Hematopoietic multipotent progenitor cell treated with erythropoietin and hydrocortisone succinate and interleukin-3 and kit ligand, for 8 days (in vitro differentiated cells): ENCODE data around the gene CALN1.

ENCODE experiments used
- DNase-seq: peaks from one replicate; pipeline ENCODE4 v3.0.0-alpha.2; 2015

CALN1 gene

DNA sequence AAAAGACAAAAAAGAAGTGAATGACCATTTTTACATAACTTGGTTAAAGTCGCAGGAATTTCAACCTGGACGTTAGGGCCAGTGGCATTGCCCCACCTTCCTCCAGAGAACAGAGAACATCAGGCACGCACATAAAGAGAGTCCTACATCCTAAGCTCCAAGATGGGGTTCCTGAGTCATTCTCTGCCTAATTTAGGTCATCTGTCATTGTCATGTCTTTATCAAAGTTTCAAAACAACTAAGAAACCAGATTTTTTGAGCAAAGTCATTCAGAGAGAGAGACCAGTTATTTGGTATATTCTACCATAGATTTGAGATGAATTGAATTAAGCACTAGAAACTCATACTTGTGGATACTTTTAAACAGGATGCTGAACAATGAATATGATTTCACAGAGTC is 241.7 kb downstream of the CALN1 start:
- DNase-seq = no peak

DNA sequence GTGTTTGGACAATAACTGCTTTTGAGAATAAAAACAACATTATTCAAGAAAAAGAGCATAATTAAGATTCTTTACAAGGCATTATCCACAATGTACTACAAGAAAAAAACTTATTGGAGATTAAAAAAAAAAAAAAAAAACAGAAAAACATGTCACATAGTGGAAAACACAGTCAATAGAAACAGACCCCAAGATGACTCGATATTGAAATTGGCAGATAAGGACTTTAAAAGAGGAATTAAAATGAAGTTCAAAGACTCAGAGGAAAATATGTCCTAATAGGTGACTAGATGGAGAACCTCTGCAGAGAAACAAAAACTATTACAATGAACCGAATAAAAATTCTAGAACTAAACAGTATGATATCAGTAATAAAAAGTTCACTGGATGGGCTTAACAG is 248.9 kb downstream of the CALN1 start:
- no peak for DNase-seq

DNA sequence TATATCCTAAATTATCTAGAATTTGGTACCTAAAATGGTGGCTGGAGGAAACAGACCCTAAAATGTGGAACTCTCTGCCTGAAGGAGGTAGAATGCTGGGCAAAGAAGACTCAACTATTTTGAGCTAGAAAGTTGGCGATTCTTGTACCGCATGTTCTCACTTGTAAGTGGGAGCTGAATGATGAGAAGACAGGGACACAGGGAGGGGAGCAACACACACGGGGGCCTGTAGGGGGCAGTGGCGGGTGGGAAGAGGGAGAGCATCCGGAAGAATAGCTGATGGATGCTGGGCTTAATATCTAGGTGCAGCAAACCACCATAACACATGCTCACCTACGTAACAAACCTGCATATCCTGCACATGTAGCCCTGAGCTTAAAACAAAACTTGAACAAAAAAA is 250.6 kb downstream of the CALN1 start:
- no peak for DNase-seq

DNA sequence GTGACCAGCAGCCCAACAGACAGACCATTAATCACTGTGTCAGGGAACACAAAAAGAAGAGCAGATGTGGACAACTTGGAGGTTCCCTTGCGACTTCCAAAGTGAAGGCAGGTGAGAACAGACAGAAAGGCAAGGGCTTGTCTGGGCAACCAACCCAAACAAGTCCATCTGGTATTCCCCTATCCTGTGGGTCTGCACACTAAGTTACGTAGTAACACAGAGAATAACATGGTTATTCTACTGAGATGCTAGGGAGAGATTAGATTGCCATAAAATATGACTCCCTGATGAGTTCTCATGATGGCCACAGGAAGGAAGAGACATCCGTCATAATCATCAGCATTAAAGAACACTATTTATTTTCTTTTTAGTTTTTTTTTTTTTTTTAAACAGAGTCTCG is 252.2 kb downstream of the CALN1 start:
- DNase-seq = no peak

DNA sequence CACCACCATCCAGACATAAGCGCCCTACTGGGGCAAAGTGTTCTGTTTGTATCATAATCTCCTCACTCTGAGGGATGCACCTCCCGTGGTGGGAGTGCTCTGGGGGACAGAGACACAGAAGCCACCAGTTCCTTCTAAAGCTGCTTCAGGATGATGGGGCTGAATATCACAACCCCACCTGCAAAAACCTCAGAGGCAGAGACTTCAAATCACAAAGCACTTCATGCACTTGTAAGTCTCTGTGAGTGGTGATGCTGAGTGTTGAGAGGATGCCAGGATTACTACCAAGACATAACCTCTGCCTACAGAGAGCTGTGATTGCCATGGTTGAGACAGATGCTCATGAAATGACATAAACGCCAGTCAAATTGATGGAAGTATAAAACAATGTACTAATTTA is 255.5 kb downstream of the CALN1 start:
- no peak for DNase-seq

DNA sequence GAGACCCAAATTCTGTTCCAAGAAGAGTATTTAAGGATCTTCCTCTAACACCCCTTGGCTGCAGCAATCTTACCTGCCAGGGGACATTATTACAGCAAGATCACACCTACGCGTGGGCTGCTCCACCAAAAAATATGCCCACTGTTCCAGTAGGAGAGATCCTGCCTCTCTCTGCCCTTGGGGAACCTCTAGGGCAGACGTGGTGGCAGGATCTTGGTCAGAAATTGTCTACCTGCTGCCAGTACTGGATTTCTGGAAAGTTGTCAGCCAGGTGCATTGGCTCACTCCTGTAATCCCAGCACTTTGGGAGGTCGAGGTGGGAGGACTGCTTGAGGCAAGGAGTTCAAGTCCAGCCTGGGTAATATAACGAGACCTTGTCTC is 259.0 kb downstream of the CALN1 start:
- no peak for DNase-seq

DNA sequence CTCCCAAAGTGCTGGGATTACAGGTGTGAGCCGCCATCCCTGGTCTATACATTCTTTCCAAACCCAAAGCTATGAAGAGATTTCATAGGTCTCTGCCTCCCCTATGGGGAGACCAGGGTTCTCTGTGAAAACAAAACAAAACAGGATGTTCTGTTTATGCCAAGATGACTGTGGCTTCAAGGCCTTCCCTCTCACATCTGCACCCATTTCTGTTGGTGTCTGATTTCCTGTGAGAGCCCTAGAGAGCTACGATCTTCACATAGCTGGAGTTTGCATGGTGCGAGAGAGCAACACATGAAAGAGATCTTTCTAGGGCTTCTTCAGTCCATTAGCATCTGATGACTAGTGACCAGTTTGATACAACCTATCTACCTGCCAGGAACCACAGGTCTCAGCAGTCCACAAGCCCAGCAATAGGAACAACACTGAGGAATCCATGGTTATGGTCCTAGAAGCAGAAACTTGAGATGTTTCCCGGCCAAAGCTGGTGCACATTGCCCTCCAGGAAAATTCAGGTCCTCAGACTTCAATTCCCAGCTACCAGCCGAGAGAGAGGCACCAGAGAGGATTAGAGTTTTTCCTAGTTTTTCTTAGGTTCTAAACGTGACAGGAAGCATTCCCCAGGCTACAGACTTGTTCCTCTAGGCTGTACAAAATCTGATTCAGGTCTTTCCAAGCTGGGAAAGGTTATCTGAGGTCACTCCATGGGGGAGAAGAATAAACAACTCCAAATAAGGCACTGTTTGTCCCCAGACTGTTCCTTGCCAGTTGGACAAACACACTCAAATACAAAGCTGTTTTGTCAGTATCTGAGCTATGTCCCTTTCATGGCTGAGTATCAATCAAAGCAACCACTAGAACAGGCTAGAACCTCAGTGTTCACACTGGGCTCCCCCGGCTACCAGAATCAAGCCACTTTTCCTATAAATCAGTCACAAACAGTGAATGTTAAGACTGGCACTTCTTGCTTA is 259.7 kb downstream of the CALN1 start:
- no peak for DNase-seq

DNA sequence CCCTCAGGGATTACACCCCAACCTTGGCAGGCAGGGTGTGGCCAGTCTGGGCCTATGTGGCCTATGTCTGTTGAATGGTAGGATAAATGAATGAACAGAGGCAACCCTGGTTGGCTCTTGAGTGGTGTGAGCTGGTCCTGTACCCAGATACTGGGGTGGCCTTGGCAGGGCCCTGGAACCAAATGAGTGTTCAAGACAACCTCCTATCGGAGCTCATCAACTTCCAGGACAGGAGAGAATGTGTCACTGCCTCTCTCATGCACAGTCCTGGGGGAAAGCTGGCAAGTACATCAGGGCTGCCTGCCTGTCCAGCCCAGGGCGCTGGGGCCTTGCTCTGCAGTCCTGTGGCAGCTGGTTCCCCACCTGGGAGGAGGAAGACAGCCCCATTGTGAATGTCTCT is 271.6 kb downstream of the CALN1 start:
- DNase-seq = no peak

DNA sequence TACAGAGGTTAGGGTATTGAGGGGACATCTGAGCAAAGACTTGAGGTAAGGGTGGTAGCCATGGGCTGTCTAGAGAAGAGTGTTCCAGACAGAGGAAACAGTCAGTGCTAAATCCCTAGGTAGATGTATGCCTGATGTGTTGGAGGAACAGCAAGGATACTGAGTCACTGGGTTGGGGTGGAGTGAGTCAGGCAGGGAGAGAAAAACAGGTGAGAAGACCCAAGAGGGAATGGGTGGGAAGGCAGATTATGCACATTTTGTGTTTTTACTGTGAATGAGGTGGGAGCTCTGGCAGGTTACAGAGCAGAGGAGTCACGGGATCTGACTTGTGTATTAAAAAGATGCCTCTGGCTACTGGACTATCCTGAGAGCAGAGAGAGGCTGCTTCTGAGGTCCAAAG is 285.0 kb downstream of the CALN1 start:
- no peak for DNase-seq

DNA sequence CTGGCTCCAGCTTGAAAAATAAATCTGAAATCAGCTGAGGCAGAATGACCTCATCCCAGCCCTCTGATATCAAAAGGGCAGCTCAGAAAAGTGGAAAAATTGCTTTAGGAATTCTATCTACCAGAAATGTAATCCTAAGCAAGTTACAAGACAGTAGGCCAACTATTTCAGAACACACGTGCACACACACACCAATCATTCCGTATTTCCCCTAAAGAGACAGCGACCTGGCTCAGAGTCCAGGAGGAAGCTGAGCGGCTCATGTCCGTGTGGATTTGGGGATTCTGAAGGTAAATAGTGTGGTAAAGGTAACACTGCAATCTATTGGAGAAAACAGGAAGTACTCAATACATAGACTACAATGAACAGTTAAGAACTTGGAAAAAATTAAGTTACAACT is 288.2 kb downstream of the CALN1 start:
- no peak for DNase-seq

DNA sequence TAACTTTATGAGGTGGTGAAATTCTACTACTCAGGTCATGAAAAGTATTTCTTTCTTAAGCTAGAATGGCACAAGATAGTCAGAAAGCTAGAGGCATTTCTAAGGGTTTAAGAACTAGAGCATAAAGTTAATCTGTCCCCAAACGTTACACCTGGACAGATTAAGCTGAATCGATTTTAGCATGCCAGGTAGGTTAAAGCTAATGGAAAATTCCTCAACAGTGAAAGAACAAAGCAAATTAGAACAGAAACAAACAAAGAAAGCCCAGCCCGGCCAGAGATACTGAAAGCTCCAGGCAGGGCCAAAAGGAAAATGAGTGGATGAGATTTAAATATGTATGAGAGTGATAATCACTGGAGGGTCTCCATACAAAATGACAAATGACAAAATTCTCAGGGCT is 293.8 kb downstream of the CALN1 start:
- no peak for DNase-seq

DNA sequence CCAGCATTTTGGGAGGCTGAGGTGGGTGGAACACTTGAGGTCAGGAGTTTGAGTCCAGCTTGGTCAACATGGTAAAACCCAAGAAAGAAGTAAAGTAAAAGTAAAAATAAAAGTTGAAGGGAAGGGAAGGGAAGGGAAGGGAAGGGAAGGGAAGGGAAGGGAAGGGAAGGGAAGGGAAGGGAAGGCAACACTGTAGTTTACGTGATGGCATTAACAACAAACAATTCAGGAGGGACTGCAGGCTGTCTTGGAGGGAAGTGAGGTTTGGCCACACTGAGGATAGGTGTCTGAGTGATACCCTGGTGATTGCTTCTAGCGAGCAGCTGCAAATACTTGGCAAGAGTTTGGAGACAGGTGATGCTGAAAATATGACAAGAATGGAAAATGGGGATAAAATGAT is 298.0 kb downstream of the CALN1 start:
- no peak for DNase-seq

DNA sequence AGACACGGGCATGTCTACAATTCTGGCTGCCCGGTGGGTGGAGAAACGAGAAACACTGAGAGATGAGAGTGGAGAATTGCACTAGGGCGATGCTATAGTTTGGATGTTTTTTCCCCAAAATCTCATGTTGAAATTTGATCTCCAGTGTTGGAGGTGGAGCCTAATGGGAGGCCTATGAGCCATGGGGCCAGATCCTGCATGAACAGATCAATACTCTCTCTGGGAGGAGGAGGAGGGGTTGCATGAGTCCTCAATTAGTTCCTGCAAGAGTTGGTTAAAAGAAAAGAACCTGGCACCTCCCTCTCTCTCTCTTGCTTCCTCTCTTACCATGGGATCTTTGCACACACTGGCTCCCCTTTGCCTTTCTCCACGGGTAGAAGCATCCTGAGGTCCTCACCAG is 299.1 kb downstream of the CALN1 start:
- no peak for DNase-seq

DNA sequence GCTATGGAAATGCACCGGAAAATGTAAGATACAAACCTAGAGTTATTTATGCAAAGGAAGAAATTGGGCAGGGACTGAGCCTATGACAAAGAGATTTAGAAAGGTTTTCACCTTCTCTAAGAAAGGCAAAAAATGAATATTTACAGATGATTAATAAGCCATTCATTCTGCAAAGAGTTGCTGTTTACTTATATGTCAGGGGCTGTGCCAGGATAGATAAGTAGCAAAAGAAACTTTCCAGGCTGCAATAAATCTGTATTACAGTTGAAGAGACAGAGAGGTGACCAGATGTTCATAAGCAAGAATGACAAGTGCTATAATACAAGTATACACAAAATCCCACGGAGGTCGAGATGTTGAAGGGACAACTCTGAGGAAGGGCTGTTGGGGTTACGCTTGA is 299.6 kb downstream of the CALN1 start:
- no peak for DNase-seq

DNA sequence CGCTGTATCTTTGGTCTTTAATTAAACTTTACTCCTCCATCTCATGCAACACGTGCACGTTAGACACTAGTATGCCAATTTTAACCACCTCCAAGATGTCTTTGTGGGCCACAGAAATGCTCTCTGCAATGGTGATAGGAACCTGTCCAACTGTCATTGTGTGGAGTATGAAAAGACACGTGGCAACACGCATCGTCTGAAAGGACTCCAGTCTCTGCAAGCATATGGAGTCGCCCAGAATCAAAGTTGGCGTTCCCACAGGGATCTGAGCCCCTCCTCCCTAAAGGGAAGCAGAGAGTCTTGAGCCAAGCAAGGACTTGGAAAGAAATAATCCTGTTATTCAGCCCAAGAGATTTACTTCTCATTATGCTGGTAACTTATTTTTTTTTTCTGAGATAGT is 301.1 kb downstream of the CALN1 start:
- no peak for DNase-seq

DNA sequence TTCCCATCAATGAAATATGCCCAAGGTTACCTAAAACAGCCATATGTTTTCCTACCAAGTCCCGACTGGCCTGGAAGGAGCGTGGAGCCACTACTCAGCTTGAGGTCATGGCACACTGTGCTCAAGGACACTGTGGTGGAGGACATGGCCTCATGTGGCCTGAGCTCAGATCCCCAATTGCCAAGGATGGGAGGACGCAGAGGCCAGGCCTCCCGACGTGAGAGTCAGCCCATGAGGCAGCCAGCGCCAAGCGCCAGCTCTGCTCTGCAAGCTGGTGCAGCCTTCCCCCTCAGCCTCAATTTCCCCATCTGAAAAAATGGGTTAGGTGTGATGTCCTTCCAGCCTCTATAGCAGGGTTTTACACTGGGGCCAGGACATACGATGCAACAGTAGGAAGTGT is 302.6 kb downstream of the CALN1 start:
- no peak for DNase-seq

DNA sequence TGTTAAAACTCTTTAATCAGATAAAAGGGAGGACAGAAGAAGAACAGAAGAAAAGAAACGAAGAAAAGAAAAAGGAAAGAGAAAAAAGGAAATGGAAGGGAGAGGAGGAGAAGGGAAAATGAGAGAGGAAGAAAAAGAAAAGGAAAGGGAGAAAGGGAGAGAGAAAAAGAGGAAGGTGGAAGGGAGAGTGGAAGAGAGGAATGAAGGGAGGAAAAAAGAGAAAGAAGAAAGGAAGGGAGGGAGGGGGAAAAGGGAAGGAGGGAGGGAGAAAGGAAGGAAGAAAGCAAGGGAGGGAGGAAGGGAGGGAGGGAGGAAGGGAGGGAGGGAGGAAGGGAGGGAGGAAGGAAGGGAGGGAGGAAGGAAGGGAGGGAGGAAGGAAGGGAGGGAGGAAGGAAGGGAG is 305.7 kb downstream of the CALN1 start:
- no peak for DNase-seq

DNA sequence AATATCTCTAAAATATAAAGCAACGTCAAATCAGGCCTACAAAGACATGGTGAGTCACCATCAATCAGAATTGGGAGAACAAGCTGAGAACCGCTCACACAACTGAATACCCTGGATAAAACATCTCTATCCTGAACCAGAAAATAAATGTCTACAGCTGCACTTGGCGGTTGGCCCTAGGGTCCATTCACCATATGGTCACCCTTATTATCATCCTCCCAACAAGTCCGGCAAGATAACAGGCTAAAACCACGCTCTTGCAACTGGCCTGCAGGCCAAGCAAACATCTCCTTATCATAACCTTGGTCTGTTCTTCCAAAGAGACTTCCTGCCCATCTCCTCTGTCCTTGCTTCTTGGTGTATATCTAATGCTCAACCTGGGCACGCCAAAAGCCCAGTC is 310.7 kb downstream of the CALN1 start:
- DNase-seq = no peak

DNA sequence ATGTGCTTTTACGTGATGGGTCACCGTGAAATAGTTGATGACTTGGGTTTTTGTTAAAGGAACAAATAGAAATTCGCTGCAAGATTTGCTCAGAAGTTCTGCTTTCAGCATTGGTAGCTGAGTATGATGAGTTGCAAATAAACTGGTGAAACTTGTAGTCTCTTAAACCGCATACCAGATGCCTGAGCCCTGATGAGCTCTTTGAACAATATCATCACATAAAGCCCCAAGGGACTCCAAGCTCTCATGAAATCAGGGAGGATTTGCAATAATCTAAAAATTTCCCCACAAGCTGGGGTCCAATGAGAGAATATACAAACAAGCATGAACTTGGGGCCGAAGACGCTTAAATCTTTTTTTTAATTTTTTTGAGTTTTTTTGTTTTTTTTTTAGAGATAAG is 312.4 kb downstream of the CALN1 start:
- DNase-seq = no peak

DNA sequence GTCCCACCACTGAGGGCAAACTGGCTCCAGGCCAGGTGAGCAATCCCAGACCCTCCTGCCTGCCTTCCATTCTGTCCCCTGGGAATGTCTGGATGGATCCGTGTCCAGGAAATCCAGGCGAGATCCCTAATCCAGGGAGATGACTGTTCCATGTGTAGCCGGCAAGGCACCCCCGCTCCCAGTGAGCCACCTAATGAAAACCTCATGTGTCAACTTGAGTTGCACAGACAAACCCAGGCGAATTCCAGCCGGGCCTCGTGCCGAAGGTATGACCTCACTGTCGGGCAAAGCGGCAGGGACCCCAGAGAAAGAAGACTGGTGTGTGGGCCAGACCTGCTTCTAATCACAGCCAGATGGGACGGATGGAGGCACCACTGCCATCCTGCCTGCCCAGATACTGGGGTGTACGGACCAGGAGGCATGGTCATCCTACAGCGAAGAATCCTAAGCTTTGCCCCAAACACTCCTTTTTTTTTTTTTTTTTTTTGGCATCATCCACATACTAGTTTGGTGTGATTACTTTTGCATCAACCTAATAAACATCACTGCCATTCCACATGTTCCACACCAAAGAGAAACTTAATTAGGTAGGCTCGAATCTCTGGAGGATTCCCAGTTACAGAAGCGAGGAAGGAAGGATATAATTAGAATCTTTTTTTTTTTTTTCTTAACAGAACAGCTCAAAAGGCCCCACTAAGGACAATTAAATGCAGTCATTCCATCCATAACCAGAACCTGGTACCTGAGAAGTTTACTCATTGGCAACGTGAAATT is 313.1 kb downstream of the CALN1 start:
- no peak for DNase-seq

DNA sequence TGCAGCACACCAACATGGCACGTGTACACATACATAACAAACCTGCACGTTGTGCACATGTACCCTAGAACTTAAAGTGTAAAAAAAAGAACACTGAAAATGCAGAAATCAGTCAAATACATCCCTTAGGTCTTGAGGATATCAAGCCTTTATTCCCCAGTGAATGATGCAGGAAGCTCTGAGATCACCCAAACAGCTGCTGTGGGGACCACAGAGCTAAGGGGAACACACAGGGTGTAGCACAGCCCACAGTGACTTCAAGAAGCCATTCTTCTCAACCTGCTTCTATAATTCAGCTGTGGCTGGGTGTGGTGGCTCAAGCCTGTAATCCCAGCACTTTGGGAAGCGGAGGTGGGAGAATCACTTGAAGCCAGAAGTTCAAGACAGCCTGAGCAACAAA is 314.9 kb downstream of the CALN1 start:
- DNase-seq = no peak

DNA sequence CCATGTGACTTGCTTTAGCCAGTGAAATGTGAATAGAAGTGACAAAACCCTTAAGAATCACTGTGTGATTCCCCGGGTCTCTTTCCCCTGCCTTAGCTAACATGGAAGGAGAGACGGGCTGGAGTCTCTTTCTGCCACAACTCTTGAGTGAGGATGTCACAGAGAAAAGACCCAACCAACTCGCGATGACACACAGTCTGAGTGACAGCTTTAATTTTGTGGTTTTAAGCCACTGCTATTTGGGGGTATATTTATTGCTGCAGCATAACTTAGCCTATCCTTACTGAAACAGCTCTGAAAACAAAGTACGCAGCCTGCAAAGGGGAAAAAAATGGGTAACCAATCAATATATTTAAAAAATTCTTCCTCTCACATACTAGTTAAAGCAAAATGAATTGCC is 319.4 kb downstream of the CALN1 start:
- no peak for DNase-seq

DNA sequence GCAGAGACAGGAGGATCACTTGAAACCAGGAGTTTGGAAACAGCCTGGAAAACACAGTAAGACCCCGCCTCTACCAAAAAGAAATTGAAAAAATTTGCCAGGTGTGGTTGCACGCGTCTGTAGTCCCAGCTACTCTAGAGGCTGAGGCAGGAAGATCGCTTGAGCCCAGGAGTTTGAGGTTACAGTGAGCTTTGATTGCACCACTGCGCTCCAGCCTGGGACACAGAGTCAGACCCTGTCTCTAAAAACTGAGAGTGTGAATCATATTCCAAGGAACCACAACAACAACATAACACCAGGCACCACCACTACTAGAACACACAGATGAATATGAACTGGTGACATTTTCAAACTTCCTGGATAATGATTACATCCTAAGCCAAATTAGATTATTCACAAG is 324.2 kb downstream of the CALN1 start:
- DNase-seq = no peak

DNA sequence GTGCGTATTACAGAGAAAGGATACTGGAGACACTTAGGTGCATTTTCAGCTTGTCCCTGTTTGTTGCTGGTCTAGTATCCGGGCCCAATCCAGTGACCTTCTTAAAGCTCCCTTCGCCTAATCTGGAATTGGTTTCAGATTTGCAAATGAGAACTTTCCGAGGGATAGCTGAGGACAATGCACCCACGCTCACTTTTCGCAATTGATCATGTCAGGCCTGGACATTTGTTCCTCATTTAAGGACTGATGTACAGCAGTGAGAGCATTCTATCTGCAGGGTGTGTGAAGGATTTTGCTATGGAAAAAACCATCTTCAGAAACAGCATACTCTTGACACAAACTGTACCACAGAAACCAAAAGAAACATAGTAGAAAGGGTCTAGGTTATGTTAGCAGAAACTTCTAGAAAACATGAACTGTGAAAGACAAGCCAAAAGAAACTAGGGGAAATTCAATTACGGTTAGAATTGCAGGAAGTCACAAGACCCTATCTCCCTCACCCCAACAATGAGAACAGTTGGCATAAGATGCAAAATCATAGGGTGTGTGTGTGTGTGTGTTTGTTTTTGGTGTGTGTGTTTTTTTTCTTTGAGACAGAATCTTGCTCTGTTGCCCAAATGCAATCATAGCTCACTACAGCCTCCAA is 331.1 kb downstream of the CALN1 start:
- no peak for DNase-seq
